Astrocyte of the spinal cord (primary cell): Measurements from ENCODE around the gene GOLGA6L7.
"Not testable (repeated sequence)": the region's sequence is repeated elsewhere in the genome, so short reads cannot be mapped to it uniquely, and the experiment has no call there.

Experiments used
- DNase-seq: peaks from one replicate; pipeline ENCODE4 v3.0.0; 2011; ENCODE audit warnings: low read depth, low spot score
- H3K4me3 ChIP-seq: 2 replicates; pipeline ENCODE4 v1.5.1; 2011; ENCODE audit warnings: low read depth, mild to moderate bottlenecking, low read length, moderate library complexity
- in situ Hi-C: cut with HindIII; loops from 2 replicates; pipeline ENCODE4 v1.10.0; 2017; ENCODE audit warnings: low sequenced_read_pairs

GOLGA6L7 gene

DNA sequence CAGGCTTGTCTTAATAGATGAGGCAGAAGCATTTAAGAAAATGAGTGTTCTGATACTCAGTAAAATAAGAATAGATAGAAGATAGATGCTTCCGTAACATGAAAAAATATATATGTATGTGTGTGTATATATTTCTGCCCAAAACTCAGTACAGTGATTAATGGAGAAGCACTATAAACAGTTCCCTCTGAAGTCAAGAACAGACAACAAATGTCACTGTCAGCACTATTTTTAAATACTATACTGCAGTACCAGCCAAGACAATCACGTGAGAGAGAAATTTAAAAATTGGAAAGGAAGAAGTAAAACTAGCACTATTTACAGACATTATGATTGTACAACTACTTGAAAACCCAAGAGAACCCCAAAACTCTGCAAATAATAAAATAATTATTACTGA is 27.0 kb downstream of the GOLGA6L7 start:
- H3K4me3 ChIP-seq, in situ Hi-C loops, DNase-seq: not testable (repeated sequence)

DNA sequence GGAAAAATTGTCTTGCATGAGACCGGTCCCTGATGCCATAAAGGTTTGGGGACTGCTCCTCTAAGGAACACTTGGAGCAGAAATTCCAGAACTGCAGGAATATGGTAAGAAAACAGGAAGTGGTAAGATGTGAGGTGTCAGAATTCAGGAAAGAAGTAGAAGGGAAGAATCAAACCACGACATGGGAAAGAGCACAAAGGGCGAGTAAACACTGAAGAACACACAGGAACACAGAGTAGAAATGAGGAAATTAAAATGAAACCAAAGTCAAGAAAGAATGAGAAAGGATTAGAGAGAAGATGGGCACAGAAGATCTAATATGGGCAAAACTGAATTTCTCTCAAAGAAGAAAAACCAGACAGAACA is 28.5 kb downstream of the GOLGA6L7 start:
- in situ Hi-C loops, H3K4me3 ChIP-seq, DNase-seq: not testable (repeated sequence)

DNA sequence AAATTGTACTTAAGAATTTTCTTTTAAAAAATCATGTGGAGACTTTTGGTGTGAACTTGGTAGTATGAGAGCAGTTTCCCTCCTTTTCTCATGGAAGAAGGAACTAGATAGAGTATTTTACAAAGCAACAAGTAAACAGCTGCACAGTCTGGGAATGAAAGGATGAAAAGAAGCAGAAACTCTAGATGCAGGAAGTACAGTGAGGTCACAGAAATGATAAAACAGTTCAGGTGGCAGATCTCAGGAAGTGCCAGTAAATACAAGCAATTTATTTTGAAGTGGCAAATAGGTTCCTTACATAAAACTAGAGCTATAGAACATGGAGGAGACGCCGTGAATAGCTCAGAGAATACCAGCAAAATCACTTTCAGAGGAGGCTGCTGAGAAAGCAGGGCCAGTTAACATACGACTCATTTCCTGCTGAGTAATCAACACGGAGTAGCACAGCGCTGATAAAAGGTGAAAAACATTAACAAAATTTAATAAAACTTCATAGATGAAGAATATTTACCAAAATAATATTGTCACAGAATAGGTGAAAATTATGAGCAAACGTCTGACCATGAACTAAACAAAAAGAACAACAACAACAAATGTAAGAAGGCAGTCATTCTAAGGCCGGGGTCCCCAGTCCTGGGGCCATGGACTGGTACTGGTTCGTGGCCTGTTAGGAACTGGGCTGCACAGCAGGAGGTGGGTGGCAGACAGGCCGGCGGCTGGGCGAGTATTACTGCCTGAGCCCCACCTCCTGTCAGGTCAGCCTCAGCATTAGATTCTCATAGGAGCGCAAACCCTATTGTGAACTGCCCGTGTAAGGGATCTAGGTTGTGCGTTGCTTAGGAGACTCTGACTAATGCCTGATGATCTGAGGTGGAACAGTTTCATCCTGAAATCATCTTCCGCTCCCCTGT is 29.2 kb downstream of the GOLGA6L7 start:
- in situ Hi-C loops, H3K4me3 ChIP-seq: not testable (repeated sequence)
- peak; percentile 12 for DNase-seq

DNA sequence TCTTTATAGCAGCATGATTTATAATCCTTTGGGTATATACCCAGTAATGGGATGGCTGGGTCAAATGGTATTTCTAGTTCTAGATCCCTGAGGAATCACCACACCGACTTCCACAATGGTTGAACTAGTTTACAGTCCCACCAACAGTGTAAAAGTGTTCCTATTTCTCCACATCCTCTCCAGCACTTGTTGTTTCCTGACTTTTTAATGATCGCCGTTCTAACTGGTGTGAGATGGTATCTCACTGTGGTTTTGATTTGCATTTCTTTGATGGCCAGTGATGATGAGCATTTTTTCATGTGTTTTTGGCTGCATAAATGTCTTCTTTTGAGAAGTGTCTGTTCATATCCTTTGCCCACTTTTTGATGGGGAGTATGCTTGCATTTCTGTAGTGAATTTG is 30.3 kb downstream of the GOLGA6L7 start:
- in situ Hi-C loops, DNase-seq, H3K4me3 ChIP-seq: not testable (repeated sequence)

DNA sequence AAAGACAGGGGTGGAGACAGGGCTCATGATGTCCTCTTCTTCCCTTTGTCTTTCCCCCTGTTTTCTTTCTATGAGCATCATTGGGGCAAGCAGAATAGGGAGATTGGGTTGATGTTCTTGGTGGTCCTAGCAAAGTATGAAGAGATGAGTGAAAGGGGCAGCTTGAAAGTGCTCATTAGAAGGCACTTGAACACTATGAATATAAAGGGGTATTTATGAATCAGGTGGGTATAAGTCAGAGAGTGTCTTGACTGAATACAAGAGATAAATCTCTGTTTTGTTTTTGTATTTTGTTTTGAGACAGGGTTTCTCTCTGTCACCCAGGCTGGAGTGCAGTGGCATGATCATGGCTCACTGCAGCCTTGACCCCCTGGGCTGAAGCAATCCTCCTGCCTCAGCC is 34.4 kb downstream of the GOLGA6L7 start:
- in situ Hi-C loops, H3K4me3 ChIP-seq, DNase-seq: not testable (repeated sequence)

DNA sequence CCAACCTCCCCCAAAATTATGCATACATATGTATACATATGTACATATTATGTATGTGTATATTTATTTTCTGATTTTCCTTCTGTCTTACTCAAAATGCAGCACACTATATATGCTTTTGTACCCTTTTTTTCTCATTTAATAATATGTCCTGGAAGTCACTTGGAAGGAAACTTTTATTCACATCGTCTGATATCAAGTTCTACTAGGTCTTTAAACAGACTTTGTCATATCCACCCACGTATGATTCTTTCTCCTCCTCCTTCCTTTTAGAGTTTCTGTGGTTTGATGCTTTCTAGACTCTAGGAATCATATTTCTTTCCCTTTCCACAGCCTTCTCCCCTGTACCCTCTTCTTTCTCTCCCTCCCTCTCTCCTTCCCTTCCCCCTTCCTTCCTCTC is 35.1 kb downstream of the GOLGA6L7 start:
- DNase-seq, H3K4me3 ChIP-seq, in situ Hi-C loops: not testable (repeated sequence)

DNA sequence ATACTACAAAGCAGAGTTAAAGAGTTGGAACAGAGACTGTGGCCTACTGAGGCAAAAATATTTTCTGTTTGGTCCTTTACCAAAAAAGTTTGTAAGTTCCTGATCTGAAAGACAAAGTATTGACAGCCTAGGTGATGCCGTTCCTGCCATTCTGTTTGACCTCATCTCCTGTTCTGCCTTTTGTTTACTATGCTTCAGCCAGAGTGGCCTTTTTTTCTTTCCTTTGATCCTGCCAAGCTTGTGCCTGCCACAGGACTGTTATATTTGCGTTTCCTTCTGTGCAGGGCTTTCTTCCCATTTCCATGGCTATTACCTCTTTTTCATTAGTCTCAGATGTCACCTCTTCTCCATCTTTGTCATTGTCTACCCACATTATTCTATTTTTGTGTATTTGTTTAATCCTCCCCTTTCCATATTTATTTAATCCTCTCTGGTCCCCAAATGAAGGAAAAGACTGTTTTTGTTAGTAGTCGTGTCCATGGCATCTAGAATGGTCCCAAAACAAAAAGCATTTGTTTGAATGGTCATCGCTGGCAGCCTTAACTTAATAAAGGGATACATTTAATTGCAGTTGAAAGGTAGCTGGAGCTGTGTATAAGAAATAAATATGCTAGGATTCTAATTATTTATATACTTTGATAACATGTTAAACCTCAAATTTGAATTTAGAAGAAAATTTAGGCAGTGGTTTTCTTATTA is 36.4 kb downstream of the GOLGA6L7 start:
- in situ Hi-C loops, H3K4me3 ChIP-seq, DNase-seq: not testable (repeated sequence)

DNA sequence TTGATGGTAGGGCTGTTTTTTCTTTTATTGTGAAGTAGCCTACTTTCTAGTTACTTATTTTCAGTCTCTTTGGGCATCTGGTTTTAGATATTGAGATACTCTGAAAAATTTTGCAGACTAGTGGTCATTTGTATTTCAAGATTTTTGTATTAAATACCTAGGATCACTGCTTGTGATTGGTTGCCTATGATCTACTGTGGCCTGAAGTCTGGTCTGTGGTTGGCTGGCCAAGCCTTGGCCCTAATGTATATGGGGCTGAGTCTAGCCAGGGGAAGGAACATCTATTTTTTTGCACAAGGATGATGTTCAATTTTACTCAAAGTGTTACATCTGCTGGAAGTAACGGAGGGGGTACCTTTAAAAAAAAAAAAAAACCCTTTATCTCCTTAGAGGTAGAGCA is 38.0 kb downstream of the GOLGA6L7 start:
- DNase-seq, H3K4me3 ChIP-seq, in situ Hi-C loops: not testable (repeated sequence)

DNA sequence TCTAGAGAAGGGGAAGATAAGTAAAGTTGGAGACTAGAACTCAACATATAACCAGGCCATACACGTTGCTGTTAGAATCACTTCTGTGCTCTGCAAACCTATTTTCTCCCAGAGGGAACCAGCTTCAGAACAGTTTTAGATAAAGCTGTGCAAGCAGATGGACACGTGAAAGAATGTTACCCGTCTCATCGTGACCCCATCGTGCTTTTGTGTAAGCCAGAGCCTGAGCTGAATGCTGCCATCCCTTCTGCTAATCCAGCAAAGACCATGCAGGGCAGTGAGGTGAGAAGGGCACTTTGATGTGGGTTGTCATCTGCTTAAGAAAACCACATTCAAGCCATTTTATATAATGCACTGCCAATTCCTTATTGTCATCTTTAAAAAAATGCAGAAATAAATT is 40.3 kb downstream of the GOLGA6L7 start:
- H3K4me3 ChIP-seq, DNase-seq, in situ Hi-C loops: not testable (repeated sequence)

DNA sequence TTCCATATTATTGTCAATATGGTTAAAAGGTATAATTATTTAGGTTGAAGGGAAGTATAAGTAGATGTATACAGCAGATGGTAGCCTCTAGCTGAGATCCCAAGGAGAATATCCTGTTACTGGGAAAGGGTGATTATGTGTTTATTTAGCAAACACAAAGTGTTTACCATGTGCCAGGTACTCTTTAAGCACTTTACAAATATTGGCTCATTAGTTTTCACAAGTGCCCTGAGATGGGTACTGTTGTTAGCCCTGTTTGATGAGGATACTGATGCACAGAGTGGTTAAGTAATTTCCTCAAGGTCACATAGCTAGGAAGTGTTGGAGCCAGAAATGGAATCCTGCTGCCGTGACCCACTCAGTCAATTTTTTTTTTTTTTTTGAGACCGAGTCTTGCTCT is 48.1 kb downstream of the GOLGA6L7 start:
- H3K4me3 ChIP-seq, in situ Hi-C loops, DNase-seq: not testable (repeated sequence)

DNA sequence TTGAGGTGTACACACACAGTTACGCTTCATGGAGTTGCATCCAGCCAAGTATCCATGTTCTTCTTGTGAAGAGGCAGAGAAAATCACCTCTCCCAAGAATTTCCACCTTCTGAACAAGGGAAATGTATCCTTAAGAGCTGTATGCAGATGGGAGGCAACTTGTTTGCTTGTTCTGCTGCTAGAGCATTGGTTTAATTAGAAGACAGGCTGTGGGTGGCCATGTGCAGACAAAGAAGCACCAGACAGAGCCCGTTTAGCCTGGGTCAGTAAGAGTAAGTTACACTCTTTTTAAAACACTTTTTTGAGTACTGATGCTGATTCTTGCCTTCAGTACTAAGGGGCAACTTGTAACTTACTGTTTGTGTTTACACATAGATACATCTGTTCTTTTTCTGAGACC is 50.2 kb downstream of the GOLGA6L7 start:
- H3K4me3 ChIP-seq, DNase-seq, in situ Hi-C loops: not testable (repeated sequence)

DNA sequence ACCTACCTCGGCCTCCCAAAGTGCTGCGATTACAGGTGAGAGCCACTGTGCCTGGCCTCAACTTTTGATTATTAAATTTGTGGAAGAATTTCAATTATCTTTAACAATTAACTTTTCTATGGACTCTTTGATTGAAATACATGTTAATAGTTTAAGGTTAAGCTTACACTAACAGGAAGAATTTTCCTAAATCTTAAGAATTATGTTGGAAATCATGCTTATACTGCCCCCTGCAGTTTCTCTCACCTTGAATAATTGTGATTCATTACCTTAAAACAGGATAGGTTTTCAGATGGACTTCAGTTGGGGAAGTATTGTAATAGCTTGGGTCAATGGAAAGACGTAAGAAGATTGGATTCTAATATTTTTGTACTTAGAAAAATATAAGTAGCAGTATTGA is 54.2 kb downstream of the GOLGA6L7 start:
- in situ Hi-C loops, DNase-seq, H3K4me3 ChIP-seq: not testable (repeated sequence)
